ENCODE data around the gene CEP164.
"Not testable (repeated sequence)": the region's sequence is repeated elsewhere in the genome, so short reads cannot be mapped to it uniquely, and the experiment has no call there.

The CEP164 gene

GRCh38 chr11:117309310-117309709 is 18.3 kb upstream of the CEP164 start:
- no peak for DNase-seq

GRCh38 chr11:117313091-117313490 is 14.6 kb upstream of the CEP164 start:
- DNase-seq, result no peak

- no peak for DNase-seq
These were observed 13.6 kb upstream of the CEP164 start for GRCh38 chr11:117313828-117314768.

- no peak for DNase-seq
These were observed 12.8 kb upstream of the CEP164 start for GRCh38 chr11:117314840-117315239.

- no peak for DNase-seq
These were observed 12.1 kb upstream of the CEP164 start for GRCh38 chr11:117315285-117316196.

- no peak for DNase-seq
These were observed 11.3 kb upstream of the CEP164 start, which contains the start of gene BACE1 for GRCh38 chr11:117316197-117316961. Gene BACE1, minus strand, starts transcription at chr11:117316256. Its CDS starts 461 bp downstream, at chr11:117315795.

- no peak for DNase-seq
These were observed 8.9 kb upstream of the CEP164 start for GRCh38 chr11:117318738-117319137.

- DNase-seq, result no peak
These were observed 8.3 kb upstream of the CEP164 start for GRCh38 chr11:117319214-117319840.

GRCh38 chr11:117327255-117327566 is 443 bp upstream of the CEP164 start:
- DNase-seq, result not testable (repeated sequence)

GRCh38 chr11:117328375-117329010 is 839 bp downstream of the CEP164 start:
- DNase-seq, result no peak

GRCh38 chr11:117332843-117333242 is 5.2 kb downstream of the CEP164 start:
- no peak for DNase-seq

GRCh38 chr11:117333917-117334316 is 6.3 kb downstream of the CEP164 start:
- DNase-seq, result no peak

GRCh38 chr11:117334896-117335295 is 7.2 kb downstream of the CEP164 start:
- peak; percentile 7 for DNase-seq

GRCh38 chr11:117335399-117335798 is 7.7 kb downstream of the CEP164 start:
- DNase-seq, result no peak

- DNase-seq, result no peak
These were observed 9.4 kb downstream of the CEP164 start for GRCh38 chr11:117337076-117337475.

- no peak for DNase-seq
These were observed 17.4 kb downstream of the CEP164 start for GRCh38 chr11:117345039-117345438.

GRCh38 chr11:117354550-117354949 is 26.9 kb downstream of the CEP164 start:
- no peak for DNase-seq

- DNase-seq, result no peak
These were observed 28.7 kb downstream of the CEP164 start for GRCh38 chr11:117356126-117356890.

- no peak for DNase-seq
These were observed 33.8 kb downstream of the CEP164 start for GRCh38 chr11:117361432-117361831.

- DNase-seq, result no peak
These were observed 38.6 kb downstream of the CEP164 start for GRCh38 chr11:117366248-117366647.

GRCh38 chr11:117366875-117367274 is 39.2 kb downstream of the CEP164 start:
- no peak for DNase-seq

Measured in activated CD4-positive, alpha-beta T cell treated with anti-CD3 and anti-CD28 coated beads, Interleukin-2, amount 50 U/mL, for 16 hours (primary cell).